H1 (cell line): ENCODE measurements around the gene LRP8. TPM values are rescaled to one million over a fixed set of nuclear protein-coding genes. Genes with fewer than 3 reads are reported as not detected.

Experiments used
- CTCF ChIA-PET: fragments of 300-600 bp; sonication (Branson Sonifier 250); formaldehyde crosslinking; loops from one replicate; lab custom pipeline; 2021; ENCODE audit not compliant: partially characterized antibody; lab: Charles Lee
- POLR2A ChIA-PET: fragments of 300-600 bp; sonication (Branson Sonifier 250); formaldehyde crosslinking; loops from one replicate; lab custom pipeline; 2021; ENCODE audit warnings: inconsistent platforms; ENCODE audit not compliant: partially characterized antibody; lab: Charles Lee
- DNase-seq, 2 experiments: peaks; one replicate each; pipeline versions ENCODE4 v3.0.0 to v3.0.0-alpha.2; 2010 to 2022; ENCODE audit warnings: low spot score in 2 of 2, low read depth in 1 of 2, mixed read lengths in 1 of 2
- FAIRE-seq: peaks from 2 replicates; lab custom pipeline; 2011; peaks lifted over from hg19 to GRCh38; lab: Jason Lieb, UNC
- H2AFZ ChIP-seq: 2 replicates; pipeline ENCODE4 v1.8.1; 2012; ENCODE audit warnings: low read length, inconsistent platforms
- H2AK5ac ChIP-seq: 2 replicates; pipeline ENCODE4 v1.6.1; 2013; ENCODE audit warnings: low read depth, low read length
- H2BK120ac ChIP-seq: replicated peaks from 2 replicates; pipeline ENCODE3; 2013; ENCODE audit warnings: low read depth, low read length, inconsistent platforms
- H2BK12ac ChIP-seq: 2 replicates; pipeline ENCODE4 v1.6.1; 2013; ENCODE audit warnings: low read depth, low read length
- H2BK15ac ChIP-seq: 2 replicates; pipeline ENCODE4 v1.6.1; 2013; ENCODE audit warnings: low read length
- H2BK20ac ChIP-seq: 2 replicates; pipeline ENCODE4 v1.6.1; 2013; ENCODE audit warnings: low read length
- H2BK5ac ChIP-seq: 2 replicates; pipeline ENCODE4 v1.6.1; 2013; ENCODE audit warnings: low read depth, low read length
- H3K14ac ChIP-seq: 2 replicates; pipeline ENCODE4 v1.6.1; 2013; ENCODE audit warnings: inconsistent platforms; ENCODE audit not compliant: insufficient read length
- H3K18ac ChIP-seq: 2 replicates; pipeline ENCODE4 v1.6.1; 2013; ENCODE audit warnings: low read length; ENCODE audit errors: extremely low read depth
- H3K23ac ChIP-seq: 2 replicates; pipeline ENCODE4 v1.6.1; 2013; ENCODE audit warnings: inconsistent platforms; ENCODE audit not compliant: insufficient read length
- H3K23me2 ChIP-seq: 2 replicates; pipeline ENCODE4 v1.6.1; 2013; ENCODE audit warnings: low read depth, low read length
- H3K27ac ChIP-seq: 2 replicates; pipeline ENCODE4 v1.6.1; 2011; ENCODE audit warnings: low read depth, low read length, inconsistent platforms
- H3K27me3 ChIP-seq, 4 experiments: replicated peaks in 1 of 4; 1 replicate in 1 of 4; 2 replicates in 3 of 4; pipeline versions ENCODE4 v1.6.1 to v1.8.1; 2011 to 2013; ENCODE audit warnings: low read length in 3 of 4, mild to moderate bottlenecking in 3 of 4, inconsistent platforms in 2 of 4, mixed read lengths in 2 of 4, moderate library complexity in 1 of 4; ENCODE audit not compliant: control insufficient read depth in 3 of 4, insufficient read depth in 3 of 4; ENCODE audit errors: extremely low read depth in 1 of 4
- H3K36me3 ChIP-seq, 4 experiments: 2 replicates each; pipeline versions ENCODE4 v1.6.1 to v1.8.1; 2011 to 2013; ENCODE audit warnings: mild to moderate bottlenecking in 4 of 4, low read length in 3 of 4, moderate library complexity in 2 of 4, control low read depth in 1 of 4, inconsistent platforms in 1 of 4; ENCODE audit not compliant: insufficient read depth in 4 of 4, control insufficient read depth in 2 of 4
- H3K4ac ChIP-seq: replicated peaks from 2 replicates; pipeline ENCODE3; 2013; ENCODE audit warnings: low read length, low read depth, mixed read lengths, inconsistent platforms; ENCODE audit not compliant: insufficient read length
- H3K4me1 ChIP-seq, 4 experiments: replicated peaks in 1 of 4; 1 replicate in 1 of 4; 2 replicates in 3 of 4; pipeline versions ENCODE4 v1.6.1 to v1.8.1; 2011 to 2013; ENCODE audit warnings: low read length in 3 of 4, inconsistent platforms in 2 of 4, mixed read lengths in 1 of 4; ENCODE audit not compliant: insufficient read depth in 4 of 4, control insufficient read depth in 3 of 4
- H3K4me2 ChIP-seq, 2 experiments: 2 replicates each; pipeline versions ENCODE4 v1.6.1 to v1.8.1; 2011 to 2013; ENCODE audit warnings: low read depth in 2 of 2, low read length in 2 of 2, control low read depth in 1 of 2, inconsistent platforms in 1 of 2, mild to moderate bottlenecking in 1 of 2; ENCODE audit not compliant: insufficient read depth in 1 of 2
- H3K4me3 ChIP-seq, 4 experiments: fragments of 200-600, 300-600 bp in 1 of 4; sonication (generic), shearing (Covaris generic), sonication (Bioruptor Twin) in 1 of 4; 2 replicates each; pipeline versions ENCODE4 v1.5.1 to v1.8.1; 2011 to 2016; ENCODE audit warnings: low read length in 4 of 4, low read depth in 3 of 4, control low read depth in 2 of 4, inconsistent platforms in 2 of 4, mild to moderate bottlenecking in 2 of 4, mixed read lengths in 1 of 4, moderate library complexity in 1 of 4; ENCODE audit not compliant: insufficient read depth in 2 of 4; ENCODE audit errors: extremely low read depth in 1 of 4
- H3K56ac ChIP-seq: replicated peaks from 2 replicates; pipeline ENCODE3; 2013; ENCODE audit warnings: low read depth, mild to moderate bottlenecking, mixed read lengths, low read length, inconsistent platforms; ENCODE audit not compliant: insufficient read length
- H3K79me1 ChIP-seq: 2 replicates; pipeline ENCODE4 v1.6.1; 2013; ENCODE audit warnings: low read depth, low read length, control low read depth
- H3K79me2 ChIP-seq, 2 experiments: 2 replicates each; pipeline versions ENCODE4 v1.6.1 to v1.8.1; 2012 to 2013; ENCODE audit warnings: low read length in 2 of 2, mild to moderate bottlenecking in 2 of 2, inconsistent platforms in 1 of 2; ENCODE audit not compliant: insufficient read depth in 2 of 2, control insufficient read depth in 1 of 2
- H3K9ac ChIP-seq, 4 experiments: replicated peaks in 1 of 4; 1 replicate in 1 of 4; 2 replicates in 3 of 4; pipeline versions ENCODE4 v1.6.1 to v1.8.1; 2011 to 2013; ENCODE audit warnings: low read depth in 3 of 4, low read length in 3 of 4, control low read depth in 2 of 4, mild to moderate bottlenecking in 2 of 4, moderate library complexity in 2 of 4, inconsistent platforms in 1 of 4; ENCODE audit errors: extremely low read depth in 1 of 4
- H3K9me3 ChIP-seq, 2 experiments: 2 replicates each; pipeline versions ENCODE4 v1.6.1 to v1.8.1; 2012 to 2013; ENCODE audit warnings: mild to moderate bottlenecking in 2 of 2, moderate library complexity in 2 of 2, control low read depth in 1 of 2, inconsistent platforms in 1 of 2, low read depth in 1 of 2, low read length in 1 of 2, mixed read lengths in 1 of 2; ENCODE audit not compliant: insufficient read depth in 2 of 2
- H4K20me1 ChIP-seq, 2 experiments: replicated peaks in 1 of 2; 2 replicates each; pipeline versions ENCODE3 to v1.8.1; 2011 to 2013; ENCODE audit warnings: inconsistent platforms in 2 of 2, low read length in 2 of 2, mild to moderate bottlenecking in 1 of 2; ENCODE audit not compliant: insufficient read depth in 2 of 2, control insufficient read depth in 1 of 2
- H4K5ac ChIP-seq: 2 replicates; pipeline ENCODE4 v1.6.1; 2013; ENCODE audit warnings: low read length, low read depth, mixed read lengths, inconsistent platforms; ENCODE audit not compliant: insufficient read length
- H4K8ac ChIP-seq: 2 replicates; pipeline ENCODE4 v1.8.0; 2013; ENCODE audit warnings: mild to moderate bottlenecking, moderate library complexity, low read length, inconsistent platforms; ENCODE audit not compliant: insufficient read depth; ENCODE audit errors: extremely low read depth
- H4K91ac ChIP-seq: replicated peaks from 2 replicates; pipeline ENCODE3; 2013; ENCODE audit warnings: low read length, mixed read lengths, inconsistent platforms; ENCODE audit not compliant: insufficient read length
- WGBS, 2 experiments: shearing (Covaris generic) in 1 of 2; methylation state at CpG; one replicate each; pipeline versions ENCODE4 v1.1.6 to v1.1.7; 2013 to 2015; ENCODE audit warnings: low lambda C conversion rate in 2 of 2, mixed read lengths in 2 of 2, inconsistent platforms in 1 of 2, low coverage in 1 of 2, missing lambda C conversion rate in 1 of 2; ENCODE audit not compliant: insufficient replicate concordance in 2 of 2, insufficient coverage in 1 of 2, insufficient read length in 1 of 2; ENCODE audit errors: extremely low coverage in 1 of 2, missing lambda C conversion rate in 1 of 2; 5-methylcytosine and 5-hydroxymethylcytosine counted together
- polyA plus RNA-seq, 7 experiments: library from polyadenylated mRNA; depleted of rRNA in 3 of 7; stranded (reverse) in 5 of 7; unstranded in 2 of 7; fragments of >200 nt in 5 of 7; fragments of 200-250 nt in 2 of 7; gene quantifications; 1 replicate in 5 of 7; 2 replicates in 1 of 7; 4 replicates in 1 of 7; pipeline versions ENCODE4 v1.2.1 to v1.2.3, GENCODE V29; 2011 to 2013; ENCODE audit warnings: missing spikeins in 2 of 7, mixed read lengths in 2 of 7
- total RNA-seq: library from RNA; stranded (reverse); fragmentation: NEBNext Ultra II Directional; extraction: Animal tissue kit (Norgen Biotek cat#: 25700); gene quantifications from 2 replicates; pipeline ENCODE4 v1.2.1, GENCODE V29; 2021

LRP8 gene
- total and polyA plus RNA-seq, 2 of the 8 experiments (the other 6 are each of a cell fraction or from before 2014, with no cell fraction given), result 63.2 to 66.4 TPM

- no peak overlapping the region for H3K56ac ChIP-seq
- no peak overlapping the region for H3K18ac ChIP-seq
- no peak overlapping the region for H2BK20ac ChIP-seq
- H4K91ac ChIP-seq, result no peak overlapping the region
- no peak for FAIRE-seq
- no peak overlapping the region for H2AFZ ChIP-seq
- H4K20me1 ChIP-seq, result peaks cover 24 to 52% of the 10 kb centered on the region in 2 experiments
- H2BK120ac ChIP-seq, result no peak overlapping the region
- H2AK5ac ChIP-seq, result no peak overlapping the region
- no peak overlapping the region for H2BK5ac ChIP-seq
- H4K8ac ChIP-seq, result no peak overlapping the region
- peaks cover 0 to 17% (median 8%) of the 10 kb centered on the region in 4 experiments; a peak in 5 of 8 replicates for H3K36me3 ChIP-seq
- H3K9me3 ChIP-seq, result no peaks in the 10 kb centered on the region
- H2BK15ac ChIP-seq, result no peak overlapping the region
- WGBS, 2 experiments, result 96% methylated on average over 10 of the region's 11 CpGs; no CpG with 5 or more reads in 1 of the 2 experiments
- DNase-seq, result no peak
- H3K27me3 ChIP-seq, result no peaks in the 10 kb centered on the region
- H4K5ac ChIP-seq, result no peak overlapping the region
- no peak overlapping the region for H3K23ac ChIP-seq
- H3K79me2 ChIP-seq, result peaks cover 0 to 80% of the 10 kb centered on the region in 2 experiments; a peak in 2 of 4 replicates
- peaks cover 0 to 2% (median under 1%) of the 10 kb centered on the region in 4 experiments; a peak in 1 of 7 replicates for H3K4me1 ChIP-seq
- H3K27ac ChIP-seq, result no peak overlapping the region
- peaks cover 33% of the 10 kb centered on the region for H3K79me1 ChIP-seq
- ChIA-PET POLR2A (interaction anchor here (0.6 to 1.7 kb wide), 2 partner anchors 14 to 273 kb away, joined by 4 read pairs; no protein-coding TSS in a partner anchor), CTCF (interaction anchor here (0.8 to 1.2 kb wide), 3 partner anchors 18 to 82 kb away, joined by 3 to 4 read pairs (median 3); no protein-coding TSS in a partner anchor)
- no peak overlapping the region for H3K4ac ChIP-seq
- no peak overlapping the region for H3K14ac ChIP-seq
- no peak overlapping the region for H3K9ac ChIP-seq
- no peak overlapping the region for H3K4me2 ChIP-seq
- H3K23me2 ChIP-seq, result no peaks in the 10 kb centered on the region
- H2BK12ac ChIP-seq, result no peak overlapping the region
- H3K4me3 ChIP-seq, result no peak overlapping the region
Observed at GRCh38 chr1:53309802-53310201, 18.1 kb downstream of the LRP8 start.
